Lower lobe of right lung (tissue), 2 donors: ENCODE data around the gene MEX3A. TPM values are rescaled to one million over a fixed set of nuclear protein-coding genes. Genes with fewer than 3 reads are reported as not detected.
A peak's percentile ranks its signal among the peaks of the same experiment; 100 is the strongest.
"Not testable (repeated sequence)": the region's sequence is repeated elsewhere in the genome, so short reads cannot be mapped to it uniquely, and the experiment has no call there.

Experiments used
- ATAC-seq, 2 donors: fragments of 200-7000 bp; cut with Tn5 transposase; one replicate each; pipeline ENCODE4 v1.9.1; 2020 to 2022; ENCODE audit warnings: mild to moderate bottlenecking in 2 of 2, moderate library complexity in 2 of 2
- DNase-seq: peaks from one replicate; pipeline ENCODE4 v3.0.0-alpha.2; 2020
- H3K27ac ChIP-seq: fragments of 200-600 bp; one replicate; pipeline ENCODE4 v1.8.0; 2022
- H3K27me3 ChIP-seq: fragments of 200-600 bp; one replicate; pipeline ENCODE4 v1.8.0; 2022; ENCODE audit warnings: low read depth
- H3K36me3 ChIP-seq: fragments of 200-600 bp; one replicate; pipeline ENCODE4 v1.8.0; 2022; ENCODE audit warnings: mild to moderate bottlenecking
- H3K4me1 ChIP-seq: fragments of 200-600 bp; one replicate; pipeline ENCODE4 v1.8.0; 2022
- H3K4me3 ChIP-seq: fragments of 200-600 bp; one replicate; pipeline ENCODE4 v1.8.0; 2022; ENCODE audit warnings: mild to moderate bottlenecking
- H3K9me3 ChIP-seq: fragments of 200-600 bp; one replicate; pipeline ENCODE4 v1.8.0; 2022
- intact Hi-C: fragments of 100-400 bp; cut with DNase I; formaldehyde crosslinking; loops from one replicate; pipeline ENCODE4 v1.11.0; 2022
- total RNA-seq: library from RNA; stranded (reverse); fragmentation: NEBNext Ultra II Directional; extraction: Animal tissue kit (Norgen Biotek cat#: 25700); gene quantifications from one replicate; pipeline ENCODE4 v1.2.1, GENCODE V29; 2021
- TF ChIP-seq, protein P1 (sequence below): fragments of 200-600 bp; IDR thresholded peaks from one replicate; pipeline ENCODE4 v1.8.0; 2022; ENCODE audit warnings: antibody characterized with exemption, mild to moderate bottlenecking
- donor health status: DM: no; HTN: yes; CAD: no; lungs with severe emphysema.

Gene MEX3A
- total RNA-seq, 1 donor from 2014 or later, result 0.74 TPM

DNA sequence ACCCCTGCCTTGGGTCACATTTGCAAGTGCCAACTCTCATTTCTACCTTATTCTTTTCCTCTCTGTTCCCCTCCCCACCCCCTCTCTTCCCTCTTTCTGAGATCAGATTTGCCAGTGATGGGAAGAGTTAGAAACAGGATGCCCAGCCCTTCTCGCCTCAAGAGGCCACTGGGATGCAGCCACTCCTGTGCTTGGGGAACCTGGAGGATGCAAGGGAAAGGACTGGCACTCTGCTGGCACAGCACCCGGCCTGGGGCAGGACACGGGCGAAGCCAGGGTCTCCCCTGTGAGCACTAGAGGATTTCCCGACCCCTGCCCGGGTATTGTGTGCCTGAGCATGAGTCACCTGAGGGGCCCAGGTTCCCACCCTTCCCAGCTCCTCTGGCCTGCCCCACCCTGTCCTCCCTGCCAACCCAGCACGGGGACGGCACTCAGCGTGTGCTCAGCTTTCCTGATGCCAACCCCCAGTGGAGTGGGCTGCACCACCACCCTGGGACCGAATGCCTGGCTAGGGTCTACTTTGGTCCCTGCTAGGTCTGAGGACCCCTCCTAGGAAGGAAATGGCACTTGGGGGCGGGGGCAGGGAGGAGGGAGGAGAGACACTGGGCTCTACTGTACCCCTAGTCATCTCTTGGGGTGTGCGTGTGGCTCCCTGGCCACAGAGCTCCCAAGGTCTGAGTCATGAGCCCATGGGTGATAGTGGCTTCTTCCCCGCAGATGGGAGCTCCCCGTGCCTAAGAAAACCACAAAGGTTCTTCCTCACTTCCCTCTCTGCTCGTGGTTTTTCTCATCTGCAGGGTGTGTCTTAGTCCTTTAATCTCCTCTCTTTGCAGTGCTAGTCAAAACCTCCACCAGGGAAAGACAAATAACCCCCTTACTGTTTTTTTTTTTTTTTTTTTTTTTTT lies 44.6 kb upstream of the MEX3A start:
- Histone ChIP-seq H3K36me3 (peaks cover 19% of the 10 kb centered on the region), H3K4me3 (peak overlapping the region; percentile 21), H3K27ac (peak overlapping the region; percentile 99), H3K27me3 (no peaks in the 10 kb centered on the region), H3K9me3 (no peaks in the 10 kb centered on the region), H3K4me1 (peaks cover 90% of the 10 kb centered on the region)
- TF ChIP-seq, protein P1, sequence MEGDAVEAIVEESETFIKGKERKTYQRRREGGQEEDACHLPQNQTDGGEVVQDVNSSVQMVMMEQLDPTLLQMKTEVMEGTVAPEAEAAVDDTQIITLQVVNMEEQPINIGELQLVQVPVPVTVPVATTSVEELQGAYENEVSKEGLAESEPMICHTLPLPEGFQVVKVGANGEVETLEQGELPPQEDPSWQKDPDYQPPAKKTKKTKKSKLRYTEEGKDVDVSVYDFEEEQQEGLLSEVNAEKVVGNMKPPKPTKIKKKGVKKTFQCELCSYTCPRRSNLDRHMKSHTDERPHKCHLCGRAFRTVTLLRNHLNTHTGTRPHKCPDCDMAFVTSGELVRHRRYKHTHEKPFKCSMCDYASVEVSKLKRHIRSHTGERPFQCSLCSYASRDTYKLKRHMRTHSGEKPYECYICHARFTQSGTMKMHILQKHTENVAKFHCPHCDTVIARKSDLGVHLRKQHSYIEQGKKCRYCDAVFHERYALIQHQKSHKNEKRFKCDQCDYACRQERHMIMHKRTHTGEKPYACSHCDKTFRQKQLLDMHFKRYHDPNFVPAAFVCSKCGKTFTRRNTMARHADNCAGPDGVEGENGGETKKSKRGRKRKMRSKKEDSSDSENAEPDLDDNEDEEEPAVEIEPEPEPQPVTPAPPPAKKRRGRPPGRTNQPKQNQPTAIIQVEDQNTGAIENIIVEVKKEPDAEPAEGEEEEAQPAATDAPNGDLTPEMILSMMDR, result no peak
- ATAC-seq (peak; percentile 5 to 36), DNase-seq (peak; percentile 70)
- intact Hi-C loops, result no loop called here

DNA sequence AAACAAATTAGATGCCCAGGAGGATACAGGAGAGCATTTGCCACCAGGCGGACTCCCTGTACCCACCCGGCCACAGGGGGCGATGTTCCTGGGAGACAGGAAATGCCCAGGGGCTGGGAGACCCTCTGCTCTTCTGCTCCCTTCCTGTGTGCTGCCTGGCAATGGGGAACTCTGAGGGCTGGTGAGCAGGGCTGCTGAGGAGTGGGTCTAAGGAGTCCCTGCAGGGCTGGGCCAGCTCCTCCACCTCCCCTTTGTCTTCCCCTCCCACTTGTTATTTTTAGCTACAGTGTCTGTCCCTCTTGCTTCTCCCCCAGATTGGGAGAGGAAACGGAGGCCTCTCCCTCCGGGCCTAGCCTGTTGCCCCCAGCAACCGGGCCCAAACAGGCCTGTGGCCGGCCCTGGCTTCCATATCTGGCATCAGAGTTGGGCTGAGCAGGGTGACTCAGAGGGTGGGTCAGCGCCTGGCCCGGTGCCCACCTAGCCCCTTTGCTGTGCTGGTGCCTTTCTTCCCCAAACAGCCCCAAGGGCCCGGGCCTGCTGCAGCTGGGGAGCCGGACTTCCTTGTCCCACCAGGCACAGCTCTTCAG lies 43.9 kb upstream of the MEX3A start:
- Histone ChIP-seq H3K4me1 (peaks cover 98% of the 10 kb centered on the region), H3K4me3 (peak overlapping the region; percentile 21), H3K27me3 (no peaks in the 10 kb centered on the region), H3K27ac (peak overlapping the region; percentile 99), H3K36me3 (peaks cover 12% of the 10 kb centered on the region), H3K9me3 (no peaks in the 10 kb centered on the region)
- intact Hi-C loops, result no loop called here
- TF ChIP-seq, protein P1, result peak; percentile 48
- DNase-seq (peak; percentile 92), ATAC-seq (peak; percentile 47 to 69)

- H3K9me3 ChIP-seq, DNase-seq, H3K27me3 ChIP-seq, H3K36me3 ChIP-seq, intact Hi-C loops, ATAC-seq: not testable (repeated sequence)
- H3K27ac ChIP-seq, result peak overlapping the region; percentile 99
- peaks cover 100% of the 10 kb centered on the region for H3K4me1 ChIP-seq
- H3K4me3 ChIP-seq, result peak overlapping the region; percentile 21
Observed at GRCh38 chr1:156125544-156125943, 43.3 kb upstream of the MEX3A start.

GRCh38 chr1:156124557-156125483 lies 42.6 kb upstream of the MEX3A start:
- intact Hi-C loops, result no loop called here
- peak overlapping the region; percentile 21 for H3K4me3 ChIP-seq
- no peaks in the 10 kb centered on the region for H3K9me3 ChIP-seq
- H3K27me3 ChIP-seq, result no peaks in the 10 kb centered on the region
- H3K36me3 ChIP-seq, result peaks cover 4% of the 10 kb centered on the region
- DNase-seq (peak; percentile 78), ATAC-seq (peak; percentile 7 to 9)
- TF ChIP-seq, protein P1, result no peak
- H3K27ac ChIP-seq, result peak overlapping the region; percentile 99
- H3K4me1 ChIP-seq, result peaks cover 100% of the 10 kb centered on the region

DNA sequence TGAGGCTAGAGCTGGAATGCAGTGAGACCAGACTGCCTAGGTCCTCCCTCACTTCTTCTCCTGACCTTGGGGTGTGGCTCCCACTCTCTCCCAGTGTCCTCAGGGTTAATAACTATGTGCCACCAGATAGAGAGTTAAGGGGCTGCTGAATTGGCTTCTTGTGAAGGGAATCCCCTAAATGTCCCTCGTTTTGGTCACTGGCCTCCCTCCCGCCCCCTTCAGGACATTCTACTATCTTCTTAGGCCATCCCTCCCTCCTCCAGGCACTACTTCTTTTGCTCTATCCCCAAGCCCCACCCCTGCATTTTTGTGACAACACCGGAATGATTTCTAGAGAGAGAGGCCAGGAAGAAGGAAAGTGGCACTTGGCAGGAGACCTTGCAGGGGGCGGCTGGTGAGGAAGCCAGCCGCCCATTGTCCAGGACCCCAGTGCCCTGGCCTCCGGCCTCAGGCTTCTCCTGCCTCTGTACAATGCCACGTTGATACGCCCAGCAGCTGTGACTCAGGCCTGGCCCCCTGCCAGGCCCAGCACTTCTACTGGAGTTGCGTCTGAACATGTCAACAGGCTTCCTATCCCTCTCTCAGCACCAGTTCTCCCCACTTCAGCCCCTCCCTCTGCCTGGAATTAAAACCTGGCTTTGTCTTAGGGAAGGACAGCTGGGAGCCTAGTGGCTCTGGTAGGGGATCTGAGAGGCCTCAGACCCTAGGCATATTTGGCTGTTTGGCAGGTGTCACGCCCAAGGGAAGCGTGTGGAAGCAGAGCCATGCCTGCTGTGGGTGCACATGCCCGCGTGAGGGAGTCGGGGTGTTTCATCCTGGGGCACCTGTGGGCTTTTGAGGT lies 41.3 kb upstream of the MEX3A start:
- peaks cover 100% of the 10 kb centered on the region for H3K4me1 ChIP-seq
- peak overlapping the region; percentile 46 for H3K4me3 ChIP-seq
- TF ChIP-seq, protein P1, result peak; percentile 5
- no peaks in the 10 kb centered on the region for H3K27me3 ChIP-seq
- DNase-seq (peak; percentile 95), ATAC-seq (peak; percentile 62 to 81)
- intact Hi-C loops, result no loop called here
- peaks cover 4% of the 10 kb centered on the region for H3K36me3 ChIP-seq
- peak overlapping the region; percentile 99 for H3K27ac ChIP-seq
- H3K9me3 ChIP-seq, result no peaks in the 10 kb centered on the region
